Hematopoietic multipotent progenitor cell treated with erythropoietin and hydrocortisone succinate and interleukin-3 and kit ligand, for 8 days (in vitro differentiated cells): ENCODE data around the gene FOXE3.

ENCODE experiments used
- DNase-seq: peaks from one replicate; pipeline ENCODE4 v3.0.0-alpha.2; 2015

Gene FOXE3

GRCh38 chr1:47436304-47436978 is 20.4 kb downstream of the FOXE3 start:
- DNase-seq = peak; percentile 74

GRCh38 chr1:47436979-47437446 is 20.9 kb downstream of the FOXE3 start:
- DNase-seq = peak; percentile 25

GRCh38 chr1:47437447-47438164 is 21.5 kb downstream of the FOXE3 start, which contains the start of gene FOXD2:
FOXD2 (plus strand) TSS chr1:47438044; CDS start chr1:47438136, 92 bp downstream.
- DNase-seq = peak; percentile 79

- peak; percentile 19 for DNase-seq
These were observed 22.3 kb downstream of the FOXE3 start for GRCh38 chr1:47438165-47439016.

- DNase-seq = no peak
These were observed 23.1 kb downstream of the FOXE3 start for GRCh38 chr1:47439017-47439818.

- DNase-seq = no peak
These were observed 23.9 kb downstream of the FOXE3 start for GRCh38 chr1:47439819-47440598.

- no peak for DNase-seq
These were observed 24.6 kb downstream of the FOXE3 start for GRCh38 chr1:47440599-47441081.

GRCh38 chr1:47441450-47442106 is 25.5 kb downstream of the FOXE3 start:
- DNase-seq = no peak

GRCh38 chr1:47442202-47442601 is 26.1 kb downstream of the FOXE3 start:
- DNase-seq = no peak

- DNase-seq = no peak
These were observed 26.9 kb downstream of the FOXE3 start for GRCh38 chr1:47442842-47443529.

- DNase-seq = no peak
These were observed 27.6 kb downstream of the FOXE3 start for GRCh38 chr1:47443530-47444296.

GRCh38 chr1:47444297-47444561 is 28.1 kb downstream of the FOXE3 start:
- DNase-seq = no peak

- no peak for DNase-seq
These were observed 28.7 kb downstream of the FOXE3 start for GRCh38 chr1:47444562-47445465.

- no peak for DNase-seq
These were observed 29.9 kb downstream of the FOXE3 start for GRCh38 chr1:47445823-47446550.

- no peak for DNase-seq
These were observed 32.6 kb downstream of the FOXE3 start for GRCh38 chr1:47448462-47449222.

- no peak for DNase-seq
These were observed 33.9 kb downstream of the FOXE3 start for GRCh38 chr1:47449822-47450552.
